ENCODE measurements around the gene EXOC7. TPM values are rescaled to one million over a fixed set of nuclear protein-coding genes. Genes with fewer than 3 reads are reported as not detected.

The EXOC7 gene
- polyA plus RNA-seq, 1 donor (not counting 4 experiments of a cell fraction or from before 2014, with no cell fraction given): 60.6 TPM

- dilution Hi-C loops (cut with MboI; ENCODE audit: extremely low pct_ligation_motif_present, low sequenced_read_pairs): no loop called here
- DNase-seq (ENCODE audit: low read depth, low spot score): no peak
- H4K20me1 ChIP-seq (ENCODE audit: control insufficient read depth, extremely low read depth, insufficient read depth, low read length): no peaks in the 10 kb centered on the region
These were observed 49.0 kb upstream of the EXOC7 start for GRCh38 chr17:76152591-76152990.

GRCh38 chr17:76151896-76152454 lies 48.4 kb upstream of the EXOC7 start:
- no peaks in the 10 kb centered on the region for H3K9me1 ChIP-seq (ENCODE audit: control insufficient read depth, extremely low read depth, insufficient read depth, low read length)
- H4K20me1 ChIP-seq (ENCODE audit: control insufficient read depth, extremely low read depth, insufficient read depth, low read length): no peaks in the 10 kb centered on the region
- no peak for FAIRE-seq
- peaks cover 13% of the 10 kb centered on the region for H3K27me3 ChIP-seq (ENCODE audit: control insufficient read depth, extremely low read depth, insufficient read depth, low read length)
- no peak overlapping the region for H3K9ac ChIP-seq (ENCODE audit: control insufficient read depth, extremely low read depth, insufficient read depth, low read length)
- no peaks in the 10 kb centered on the region for H3K79me2 ChIP-seq (ENCODE audit: control insufficient read depth, insufficient read depth, low read length)
- no peak overlapping the region for H3K27ac ChIP-seq (ENCODE audit: control insufficient read depth, insufficient read depth, low read length)
- no peaks in the 10 kb centered on the region for H3K9me3 ChIP-seq (ENCODE audit: control insufficient read depth, low read depth, low read length)
- H3K4me2 ChIP-seq (ENCODE audit: control insufficient read depth, extremely low read depth, insufficient read depth, low read depth, low read length): no peak overlapping the region
- dilution Hi-C loops (cut with MboI; ENCODE audit: extremely low pct_ligation_motif_present, low sequenced_read_pairs): no loop called here
- H2AFZ ChIP-seq (ENCODE audit: control insufficient read depth, low read length): no peak overlapping the region
- H3K36me3 ChIP-seq (ENCODE audit: control insufficient read depth in 2 of 2, extremely low read depth in 1 of 2, insufficient read depth in 2 of 2, low read length in 2 of 2): no peaks in the 10 kb centered on the region
- TF ChIP-seq EZH2 (IDR thresholded peaks at IDR 0.05; ENCODE audit: low read length) (no peak), CTCF (optimal IDR thresholded peaks at IDR 0.05 in 1 of 3, IDR thresholded peaks at IDR 0.05 in 1 of 3, conservative IDR thresholded peaks at IDR 0.05 in 1 of 3; ENCODE audit: extremely low read depth in 1 of 3, insufficient read depth in 2 of 3, low read length in 3 of 3) (no peak)
- no peak for DNase-seq (ENCODE audit: low read depth, low spot score)
- H3K4me3 ChIP-seq (ENCODE audit: control insufficient read depth in 2 of 3, extremely low read depth in 1 of 3, insufficient read depth in 2 of 3, low read depth in 1 of 3, low read length in 3 of 3): no peak overlapping the region
- no peaks in the 10 kb centered on the region for H3K4me1 ChIP-seq (ENCODE audit: control insufficient read depth, extremely low read depth, insufficient read depth, low read length)

More at GRCh38 chr17:76152591-76152990, 49.0 kb upstream of the EXOC7 start:
- Histone ChIP-seq H3K4me3 (ENCODE audit: control insufficient read depth in 2 of 3, extremely low read depth in 1 of 3, insufficient read depth in 2 of 3, low read depth in 1 of 3, low read length in 3 of 3) (no peak overlapping the region), H3K79me2 (ENCODE audit: control insufficient read depth, insufficient read depth, low read length) (no peaks in the 10 kb centered on the region), H3K36me3 (ENCODE audit: control insufficient read depth in 2 of 2, extremely low read depth in 1 of 2, insufficient read depth in 2 of 2, low read length in 2 of 2) (no peaks in the 10 kb centered on the region), H3K4me2 (ENCODE audit: control insufficient read depth, extremely low read depth, insufficient read depth, low read depth, low read length) (no peak overlapping the region), H2AFZ (ENCODE audit: control insufficient read depth, low read length) (no peak overlapping the region), H3K27me3 (ENCODE audit: control insufficient read depth, extremely low read depth, insufficient read depth, low read length) (peaks cover 13% of the 10 kb centered on the region), H3K9me1 (ENCODE audit: control insufficient read depth, extremely low read depth, insufficient read depth, low read length) (no peaks in the 10 kb centered on the region), H3K9ac (ENCODE audit: control insufficient read depth, extremely low read depth, insufficient read depth, low read length) (no peak overlapping the region), H3K4me1 (ENCODE audit: control insufficient read depth, extremely low read depth, insufficient read depth, low read length) (no peaks in the 10 kb centered on the region), H3K9me3 (ENCODE audit: control insufficient read depth, low read depth, low read length) (no peaks in the 10 kb centered on the region), H3K27ac (ENCODE audit: control insufficient read depth, insufficient read depth, low read length) (no peak overlapping the region)
- no peak for TF ChIP-seq EZH2 (IDR thresholded peaks at IDR 0.05; ENCODE audit: low read length)
- peak in 1 of 3 experiments; percentile 6 for TF ChIP-seq CTCF (optimal IDR thresholded peaks at IDR 0.05 in 1 of 3, IDR thresholded peaks at IDR 0.05 in 1 of 3, conservative IDR thresholded peaks at IDR 0.05 in 1 of 3; ENCODE audit: extremely low read depth in 1 of 3, insufficient read depth in 2 of 3, low read length in 3 of 3)
- no peak for FAIRE-seq

All from keratinocyte (primary cell).